NCI-H128 (cell line): ENCODE measurements around the gene YAP1.

Source experiments
- DNase-seq: peaks from one replicate; lab custom pipeline; 2025; ENCODE audit not compliant: unreplicated experiment; lab: John Stamatoyannopoulos, UW

YAP1 gene

DNA sequence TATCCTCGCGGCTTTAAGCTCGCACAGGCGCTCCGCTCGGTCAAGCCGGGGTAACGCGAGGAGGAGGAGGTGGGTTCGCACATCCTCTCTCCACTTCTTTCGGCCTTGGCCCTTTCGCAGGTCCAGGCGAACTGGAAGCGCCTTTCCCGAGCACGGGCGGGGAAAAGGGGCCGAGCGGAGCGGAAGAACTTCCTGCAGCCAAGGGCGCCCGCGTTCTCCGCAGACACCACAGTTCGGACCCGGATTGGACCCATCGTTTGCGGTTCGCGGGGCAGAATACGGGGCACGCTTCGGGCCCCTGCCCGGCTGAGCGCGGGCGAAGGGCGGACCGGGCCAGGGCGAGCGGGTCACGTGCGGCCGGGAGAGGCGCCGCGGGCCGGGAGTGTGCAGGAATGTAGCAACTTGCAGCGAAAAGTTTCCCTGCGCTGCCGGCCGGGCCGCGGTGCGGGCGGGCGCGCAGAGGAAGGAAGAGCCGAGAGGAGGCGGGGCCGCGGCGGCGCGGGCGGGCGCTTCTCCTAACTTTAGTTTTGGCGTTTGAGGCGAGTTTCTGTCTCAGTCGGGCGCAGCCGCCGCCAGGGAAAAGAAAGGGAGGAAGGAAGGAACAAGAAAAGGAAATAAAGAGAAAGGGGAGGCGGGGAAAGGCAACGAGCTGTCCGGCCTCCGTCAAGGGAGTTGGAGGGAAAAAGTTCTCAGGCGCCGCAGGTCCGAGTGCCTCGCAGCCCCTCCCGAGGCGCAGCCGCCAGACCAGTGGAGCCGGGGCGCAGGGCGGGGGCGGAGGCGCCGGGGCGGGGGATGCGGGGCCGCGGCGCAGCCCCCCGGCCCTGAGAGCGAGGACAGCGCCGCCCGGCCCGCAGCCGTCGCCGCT, at the start of gene YAP1:
Gene YAP1 (plus strand): TSS at position 552 of the 865 bp plus-strand sequence. CDS start 402 bp downstream, outside the sequence.
- DNase-seq: no peak

DNA sequence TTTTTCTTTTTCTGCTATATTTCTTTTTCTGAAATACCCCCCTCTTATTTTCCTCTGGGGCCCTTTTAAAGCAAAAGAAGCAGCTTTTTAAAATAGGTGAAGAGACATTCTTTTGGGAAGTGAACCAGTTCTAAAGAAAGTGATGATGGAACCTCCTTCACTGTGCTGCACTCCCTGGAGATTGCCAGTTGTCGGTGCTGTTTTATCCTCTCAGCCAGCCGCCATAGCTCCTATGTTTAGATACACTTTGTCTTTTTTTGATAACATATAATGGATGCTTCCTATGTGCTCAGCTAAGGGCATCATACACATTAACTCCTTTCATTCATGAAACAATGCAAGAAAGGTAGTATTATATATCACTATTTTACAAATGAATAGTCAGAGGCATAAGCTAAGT, 49.0 kb upstream of the YAP1 start:
- no peak for DNase-seq

DNA sequence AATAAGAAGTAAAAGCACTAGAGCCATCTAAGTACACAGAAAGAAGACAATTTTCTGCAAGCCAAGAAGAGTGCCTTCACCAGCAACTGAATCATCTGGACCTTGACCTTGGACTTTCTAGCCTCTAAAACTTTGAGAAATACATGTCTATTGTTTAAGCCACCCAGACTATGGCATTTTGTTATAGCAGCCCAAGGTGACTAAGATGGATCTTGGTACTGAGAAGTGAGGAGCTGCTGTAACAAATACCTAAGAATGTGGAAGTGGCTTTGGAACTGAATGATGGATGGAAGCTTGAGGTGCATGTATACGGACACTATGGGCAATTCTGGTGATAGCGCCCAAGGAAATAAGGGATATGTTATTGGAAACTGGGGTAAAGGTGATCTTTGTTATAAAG, 48.1 kb upstream of the YAP1 start:
- DNase-seq: no peak

DNA sequence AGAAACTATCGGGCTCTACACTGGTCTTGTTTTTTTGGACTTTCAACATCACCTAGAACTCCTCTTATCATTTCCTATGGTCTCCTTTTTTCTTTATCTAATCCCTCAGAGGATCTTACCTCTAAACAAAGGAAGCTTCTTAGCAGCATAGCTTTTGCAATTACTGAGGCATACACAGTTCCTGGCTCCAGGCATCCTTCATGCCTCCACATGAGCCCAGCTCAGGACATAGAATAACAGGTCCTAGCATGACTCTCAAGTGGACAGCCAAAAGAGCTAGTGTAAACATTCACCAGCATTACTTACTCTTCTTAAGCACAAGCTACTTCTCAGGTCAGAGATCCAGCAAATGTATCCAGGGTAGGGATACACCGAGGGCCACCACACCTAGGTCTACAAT, 45.9 kb upstream of the YAP1 start:
- no peak for DNase-seq

DNA sequence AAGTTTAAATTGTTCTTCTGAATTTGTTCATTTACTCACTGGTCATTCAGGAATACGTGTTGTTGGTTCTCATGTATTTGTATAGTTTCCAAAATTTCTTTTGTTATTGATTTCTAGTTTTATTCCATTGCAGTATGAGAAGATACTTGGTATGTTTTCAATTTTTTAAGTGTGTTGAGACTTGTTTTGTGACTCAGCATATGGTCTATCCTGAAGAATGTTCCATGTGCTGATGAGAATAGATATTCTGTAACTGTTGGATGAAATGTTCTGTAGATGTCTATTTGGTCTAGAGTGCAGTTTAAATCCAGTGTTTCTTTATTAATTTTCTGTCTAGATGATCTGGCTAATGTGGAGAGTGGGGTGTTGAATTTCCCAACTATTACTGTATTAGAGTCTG, 39.5 kb upstream of the YAP1 start:
- no peak for DNase-seq

DNA sequence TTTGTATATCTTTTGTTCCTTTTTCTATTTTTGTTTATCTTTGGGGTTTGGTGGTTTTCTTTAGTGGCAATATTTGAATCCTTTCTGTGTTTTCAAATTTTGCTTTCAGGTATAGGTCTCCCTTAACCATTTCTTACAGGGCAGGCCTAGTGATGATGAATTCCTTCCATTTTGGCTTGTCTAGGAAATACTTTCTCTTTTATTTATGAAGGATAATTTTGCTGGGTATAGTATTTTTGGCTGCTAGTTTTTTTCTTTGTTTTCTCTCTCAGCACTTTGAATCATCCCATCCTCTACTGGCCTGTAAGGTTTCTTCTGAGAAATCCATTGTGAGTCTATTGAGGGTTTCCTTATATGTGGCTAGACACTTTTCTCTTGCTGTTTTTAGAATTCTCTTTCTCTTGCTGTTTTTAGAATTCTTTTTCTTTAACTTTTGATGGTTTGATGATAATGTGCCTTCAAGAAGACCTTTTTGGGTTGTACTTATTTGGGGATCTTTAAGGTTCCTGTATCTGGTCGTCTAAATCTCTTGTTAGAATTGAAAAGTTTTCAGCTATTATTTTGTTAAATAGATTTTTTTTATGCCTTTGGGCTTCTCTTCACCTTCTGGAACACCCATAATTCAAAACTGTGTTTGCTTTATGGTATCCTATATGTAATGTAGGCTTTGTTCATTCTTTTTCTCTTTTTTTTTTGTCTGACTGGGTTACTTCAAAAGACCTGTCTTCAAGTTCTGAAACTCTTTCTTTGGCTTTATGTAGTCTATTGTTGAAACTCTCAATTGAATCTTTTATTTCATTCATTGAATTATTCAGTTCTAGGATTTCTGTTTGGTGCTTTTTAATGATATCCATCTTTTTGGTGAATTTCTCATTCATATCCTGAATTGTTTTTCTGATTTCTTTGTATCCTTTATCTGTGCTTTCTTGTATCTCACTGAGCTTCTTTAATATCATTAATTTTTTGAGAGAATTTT, 38.5 kb upstream of the YAP1 start:
- DNase-seq: no peak

DNA sequence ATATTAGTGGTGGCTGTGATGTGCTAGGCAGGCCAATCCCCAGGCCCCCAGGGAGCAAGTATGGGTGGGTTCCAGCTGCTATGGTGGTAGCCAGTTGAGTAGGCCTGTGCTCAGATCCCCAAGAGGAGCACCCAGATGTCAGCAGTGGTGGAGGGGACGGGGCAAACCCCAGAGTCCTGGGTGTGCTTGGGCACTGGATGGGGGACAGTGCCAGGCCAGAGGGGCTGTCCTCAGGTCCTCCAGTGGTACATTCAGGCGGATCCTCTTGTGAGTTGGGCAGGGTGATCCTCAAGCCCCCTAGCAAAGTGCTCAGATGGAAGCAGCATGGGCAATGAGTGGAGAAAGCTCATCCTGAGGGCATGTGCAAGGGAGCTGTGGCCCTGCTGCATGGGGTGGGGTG, 37.0 kb upstream of the YAP1 start:
- no peak for DNase-seq

DNA sequence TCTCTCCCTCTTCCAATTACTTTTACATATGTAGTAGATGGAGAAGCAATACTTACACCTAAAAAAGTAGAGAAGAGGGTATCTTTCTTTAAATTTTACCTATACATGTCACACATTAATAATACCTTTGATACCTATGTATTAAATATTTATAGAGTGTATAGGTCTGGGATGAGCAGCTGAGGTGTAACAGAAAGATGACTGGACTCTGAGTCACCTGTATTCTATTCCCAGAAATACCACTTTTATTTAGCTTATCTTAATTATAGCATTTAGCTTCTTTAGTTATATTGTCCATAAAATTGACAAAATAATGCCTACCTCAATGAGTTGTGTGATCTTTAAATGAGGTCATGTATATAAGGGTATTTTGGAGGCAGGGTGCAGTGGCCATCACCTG, 30.6 kb upstream of the YAP1 start:
- DNase-seq: no peak

DNA sequence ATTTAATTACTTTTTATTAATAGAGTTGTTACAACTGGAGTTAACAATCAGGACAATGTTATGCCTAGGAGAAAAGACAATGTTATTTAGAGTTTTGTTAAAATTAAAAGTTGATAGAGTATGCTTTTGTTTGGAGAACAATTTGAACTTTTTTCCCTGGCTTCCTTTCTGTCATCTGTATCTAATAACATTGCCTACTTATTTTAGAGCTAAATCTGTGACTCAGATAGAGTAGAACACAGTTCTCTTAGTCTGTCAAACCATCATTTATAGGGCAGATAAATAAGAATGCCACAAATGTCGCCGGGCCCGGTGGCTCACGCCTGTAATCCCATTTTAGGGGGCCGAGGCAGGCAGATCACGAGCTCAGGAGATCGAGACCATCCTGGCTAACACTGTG, 28.9 kb upstream of the YAP1 start:
- no peak for DNase-seq

DNA sequence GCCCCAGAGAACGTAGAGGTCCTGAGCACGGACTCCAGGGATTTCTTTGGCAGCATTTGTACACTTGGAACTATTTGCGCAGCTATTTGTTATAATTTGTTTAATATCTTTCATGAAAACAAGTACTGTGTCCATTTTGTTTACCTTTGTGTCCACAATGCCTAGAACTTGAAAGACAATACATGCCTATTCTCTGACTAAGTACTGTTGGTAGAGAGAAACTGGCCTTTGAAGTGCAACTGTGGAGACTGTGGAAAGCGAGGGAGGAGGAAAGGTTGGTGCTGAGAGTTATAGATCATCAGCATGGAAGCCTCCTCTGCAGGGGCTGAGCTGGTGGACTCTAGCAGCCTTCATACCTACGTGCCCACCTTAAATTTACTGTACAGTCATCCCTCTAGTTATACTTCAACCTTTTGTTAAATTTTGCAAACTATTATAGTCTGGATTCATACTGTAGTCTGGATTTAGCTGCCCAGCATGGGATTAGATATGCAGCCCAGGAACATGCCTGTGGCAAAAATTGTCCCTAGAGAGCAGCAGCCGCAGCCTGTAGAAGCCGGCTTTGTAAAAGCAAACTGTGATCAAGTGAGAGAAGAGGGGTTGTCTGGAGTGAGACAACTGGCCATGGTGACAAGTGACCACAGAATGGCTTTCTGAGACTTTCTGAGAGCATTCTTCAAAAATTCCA, 24.2 kb upstream of the YAP1 start:
- DNase-seq: no peak

DNA sequence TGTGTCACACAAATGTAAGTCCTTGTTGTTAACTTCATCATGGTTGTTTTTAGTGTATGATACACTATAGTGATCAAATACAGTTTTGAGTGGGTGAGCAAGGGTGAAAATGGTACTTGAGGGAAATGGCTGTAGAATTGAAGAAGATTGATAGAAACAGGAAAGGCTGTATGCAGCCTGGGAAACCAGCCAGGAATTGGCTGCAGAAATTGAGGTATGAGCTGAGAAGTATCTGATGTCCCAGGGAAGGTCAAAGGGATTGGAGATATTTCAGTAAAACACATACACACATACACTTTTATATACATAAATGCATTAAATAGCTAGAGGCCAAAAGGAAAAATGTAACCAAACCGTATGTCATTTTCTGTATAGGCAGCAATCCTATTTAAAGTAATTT, 13.1 kb upstream of the YAP1 start:
- DNase-seq: no peak

DNA sequence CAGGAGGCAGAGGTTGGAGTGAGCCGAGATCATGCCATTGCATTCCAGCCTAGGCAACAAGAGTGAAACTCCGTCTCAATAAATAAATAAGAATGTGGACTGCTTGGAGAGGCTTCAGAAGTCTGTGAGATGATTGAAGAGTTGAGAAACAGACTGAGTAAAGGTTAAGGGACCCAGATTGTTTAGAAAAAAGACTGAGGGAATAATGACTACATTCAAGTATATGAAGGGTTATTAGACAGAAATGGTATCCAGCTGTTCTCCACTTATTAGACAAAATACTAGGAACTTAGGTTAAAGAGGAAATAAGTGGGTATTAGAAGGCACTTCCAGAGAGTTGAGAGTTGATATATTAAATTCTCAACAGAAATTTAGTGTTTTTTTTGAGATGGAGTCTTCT, 10.5 kb upstream of the YAP1 start:
- DNase-seq: no peak

DNA sequence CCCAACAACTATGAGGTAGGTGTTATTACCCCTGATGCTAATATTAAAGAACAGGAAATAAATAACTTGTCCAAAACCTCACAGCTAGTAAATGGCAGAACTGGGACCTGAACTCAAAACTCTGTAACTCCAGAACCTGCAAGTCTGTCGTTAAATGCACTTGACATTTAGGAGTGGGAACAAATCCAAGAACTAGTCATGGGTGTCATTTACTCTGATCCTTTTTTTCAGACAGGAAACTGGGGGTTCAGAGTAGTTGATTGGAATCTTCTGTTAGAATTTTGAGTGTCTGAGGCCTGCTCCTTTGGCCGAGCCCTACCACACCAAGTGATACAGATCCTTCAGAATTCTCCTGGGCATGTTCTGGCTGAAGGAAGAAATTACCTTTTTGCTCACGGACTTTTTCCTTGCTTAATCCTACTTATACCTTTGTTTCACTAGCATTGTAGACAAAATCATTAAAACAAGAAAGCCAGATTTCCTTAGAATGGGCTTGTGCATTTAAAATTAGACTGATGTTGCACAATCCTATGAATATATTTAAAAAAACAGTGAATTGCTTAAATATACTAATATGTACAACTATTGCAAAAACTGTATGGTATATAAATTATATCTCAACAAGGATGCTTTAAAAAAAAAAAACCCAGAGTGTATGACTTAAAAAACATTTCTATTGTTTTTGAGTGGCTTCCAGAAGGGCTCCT, 1.4 kb upstream of the YAP1 start:
- no peak for DNase-seq

DNA sequence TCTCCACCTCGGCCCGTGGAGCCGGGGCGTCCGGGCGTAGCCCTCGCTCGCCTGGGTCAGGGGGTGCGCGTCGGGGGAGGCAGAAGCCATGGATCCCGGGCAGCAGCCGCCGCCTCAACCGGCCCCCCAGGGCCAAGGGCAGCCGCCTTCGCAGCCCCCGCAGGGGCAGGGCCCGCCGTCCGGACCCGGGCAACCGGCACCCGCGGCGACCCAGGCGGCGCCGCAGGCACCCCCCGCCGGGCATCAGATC, 439 bp downstream of the YAP1 start:
- DNase-seq: no peak

DNA sequence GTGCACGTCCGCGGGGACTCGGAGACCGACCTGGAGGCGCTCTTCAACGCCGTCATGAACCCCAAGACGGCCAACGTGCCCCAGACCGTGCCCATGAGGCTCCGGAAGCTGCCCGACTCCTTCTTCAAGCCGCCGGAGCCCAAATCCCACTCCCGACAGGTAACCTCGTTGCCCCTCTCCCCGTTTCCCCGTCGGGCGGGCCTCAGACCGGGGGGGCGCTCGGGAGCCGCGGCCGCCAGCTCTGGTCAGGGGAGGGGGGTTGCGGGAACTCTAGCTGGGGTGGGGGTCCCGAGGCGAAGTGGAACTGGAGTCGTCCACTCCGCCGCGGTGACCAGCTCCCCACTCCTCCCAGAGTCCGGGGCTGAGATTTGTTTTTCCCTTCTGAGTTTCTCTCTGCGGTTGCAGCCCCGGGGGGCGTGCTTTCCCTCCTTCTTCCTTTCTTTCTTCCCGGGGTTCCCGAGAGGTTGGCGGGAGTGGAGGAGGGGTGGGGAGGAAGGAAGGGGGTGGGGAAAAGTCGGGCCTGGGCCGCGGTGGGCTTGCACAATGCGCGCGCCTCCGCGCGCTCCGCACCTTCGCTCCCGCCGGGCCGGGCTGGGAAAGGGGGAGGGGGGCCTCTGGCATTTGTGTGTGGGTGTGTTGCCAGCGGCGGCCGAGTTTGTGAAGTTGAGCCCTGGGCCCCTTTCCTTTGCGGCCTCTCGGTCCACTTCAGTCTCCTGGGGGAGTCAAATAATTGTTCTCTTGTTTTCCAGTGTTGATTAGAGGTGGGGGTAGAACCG, 952 bp downstream of the YAP1 start:
- DNase-seq: no peak

DNA sequence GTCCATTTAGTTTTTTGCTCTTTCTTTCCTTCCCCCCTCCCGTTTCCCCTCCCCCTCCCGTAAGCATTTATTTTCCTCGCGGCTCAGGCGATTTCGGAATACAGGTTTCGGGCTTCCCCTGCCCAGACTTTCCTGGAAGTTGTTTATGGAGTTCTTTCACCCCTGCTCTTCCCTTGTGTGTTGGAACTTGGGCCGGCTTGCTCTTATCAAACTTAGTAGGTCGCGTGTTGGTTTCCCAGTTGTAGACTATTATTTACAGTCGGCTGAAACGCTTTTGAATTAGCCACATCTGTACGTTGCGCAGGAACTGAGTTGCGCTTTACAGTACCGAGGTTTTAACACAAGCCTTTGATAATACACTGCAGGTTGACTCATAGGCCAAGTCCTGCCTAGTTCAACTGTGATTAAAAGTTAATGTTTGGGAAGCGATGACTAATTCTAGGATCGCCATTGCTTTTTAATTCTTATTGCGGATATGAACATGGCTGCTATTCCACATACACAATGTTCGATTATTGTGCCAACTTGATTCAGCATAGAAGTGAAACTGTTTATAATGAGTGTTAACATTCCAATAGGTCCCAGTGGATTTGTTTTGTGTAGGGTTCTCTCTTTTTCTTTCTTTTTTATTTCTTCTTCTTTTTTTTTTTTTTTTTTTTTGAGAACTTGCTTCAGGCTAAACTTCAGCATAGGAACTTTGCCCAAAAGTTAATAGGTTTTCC, 1.7 kb downstream of the YAP1 start:
- no peak for DNase-seq

DNA sequence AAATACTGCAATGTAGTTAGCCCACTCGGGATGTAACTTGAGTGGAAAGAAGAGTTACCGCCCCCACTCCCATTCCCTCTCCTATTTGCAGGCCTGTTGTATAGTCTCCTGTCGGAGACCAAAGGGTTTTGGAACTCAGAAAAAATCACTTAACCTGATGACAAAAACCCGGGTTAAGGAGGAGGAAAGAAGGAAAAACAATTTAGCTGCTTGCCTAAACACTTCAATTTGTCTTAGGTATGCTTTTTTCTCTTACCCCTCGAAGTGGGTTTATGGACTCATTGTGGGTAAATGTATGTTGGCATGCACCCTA, 2.2 kb downstream of the YAP1 start:
- no peak for DNase-seq

DNA sequence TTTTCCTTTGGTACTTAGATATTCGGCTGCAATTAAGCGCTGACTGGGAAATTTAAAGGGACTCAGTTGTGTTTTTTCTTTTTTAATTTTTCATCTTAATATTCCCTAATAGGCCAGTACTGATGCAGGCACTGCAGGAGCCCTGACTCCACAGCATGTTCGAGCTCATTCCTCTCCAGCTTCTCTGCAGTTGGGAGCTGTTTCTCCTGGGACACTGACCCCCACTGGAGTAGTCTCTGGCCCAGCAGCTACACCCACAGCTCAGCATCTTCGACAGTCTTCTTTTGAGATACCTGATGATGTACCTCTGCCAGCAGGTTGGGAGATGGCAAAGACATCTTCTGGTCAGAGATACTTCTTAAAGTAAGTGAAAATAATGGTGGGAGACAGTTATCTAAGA, 3.8 kb downstream of the YAP1 start:
- DNase-seq: no peak

DNA sequence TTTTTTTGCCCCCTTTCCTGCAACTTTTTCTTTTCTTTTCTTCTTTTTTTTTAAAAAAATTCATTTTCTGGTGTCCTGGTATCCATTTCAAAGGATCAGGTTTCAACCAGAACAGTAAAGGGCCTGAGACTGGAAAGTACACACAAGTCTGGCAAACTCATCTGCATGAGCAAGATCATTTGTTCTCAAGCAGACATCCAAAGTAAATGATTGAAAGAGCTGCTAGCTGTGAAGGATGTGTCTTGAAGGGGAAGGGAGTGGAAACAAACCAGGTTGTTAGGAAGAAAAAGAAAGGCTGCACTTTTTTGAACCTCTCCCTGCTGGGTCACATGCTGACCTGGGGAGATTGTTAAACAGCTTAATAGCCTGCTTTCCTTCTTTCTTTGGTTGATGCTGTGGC, 5.3 kb downstream of the YAP1 start:
- DNase-seq: no peak
